AG04449 (cell line): ENCODE results near the gene UQCC2.

Experiments used
- CTCF ChIA-PET: fragments of 350-600 bp; formaldehyde crosslinking; extraction: SDS; loops from one replicate; lab custom pipeline; 2021; ENCODE audit warnings: antibody characterized with exemption; lab: Yijun Ruan, JAX
- POLR2A ChIA-PET: fragments of 400-600, 350-600 bp; formaldehyde crosslinking; extraction: SDS; loops from one replicate; lab custom pipeline; 2020; ENCODE audit warnings: antibody characterized with exemption, inconsistent platforms; lab: Yijun Ruan, JAX
- DNase-seq: peaks from one replicate; pipeline ENCODE4 v3.0.0-alpha.2; 2010; ENCODE audit warnings: low read depth, low spot score
- H3K4me3 ChIP-seq: 2 replicates; pipeline ENCODE4 v1.5.1; 2011; ENCODE audit warnings: low read depth, mild to moderate bottlenecking, control low read depth, low read length
- TF ChIP-seq, protein P1 (sequence below): IDR thresholded peaks from one replicate; pipeline ENCODE4 v1.5.1; 2011; ENCODE audit warnings: mild to moderate bottlenecking, moderate library complexity, low read length, control low read depth, inconsistent platforms; ENCODE audit not compliant: insufficient read depth; ENCODE audit errors: missing control alignments

UQCC2 gene

DNA sequence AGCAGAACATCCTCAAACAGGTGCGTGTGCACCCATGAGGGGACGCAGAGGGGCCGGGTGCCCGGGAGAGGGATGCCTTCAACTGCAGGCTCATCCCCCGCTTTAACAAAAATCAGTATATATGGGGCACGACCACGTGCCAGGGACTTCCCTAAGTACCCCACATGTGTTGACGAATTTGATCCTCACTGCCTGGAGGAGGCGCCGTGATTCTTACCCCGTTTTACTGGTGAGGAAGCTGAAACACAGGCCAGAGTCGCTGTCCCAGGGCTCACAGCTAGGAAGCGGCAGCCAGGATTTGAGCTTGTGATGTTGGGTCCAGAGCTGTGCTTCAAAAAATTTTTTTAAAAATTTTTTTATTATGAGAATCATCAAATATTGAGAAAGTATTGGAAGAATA lies 45.5 kb downstream of the UQCC2 start:
- ChIA-PET CTCF (interaction anchor here (1.6 kb wide), 1 partner anchor 35 kb away, joined by 4 read pairs; no protein-coding TSS in a partner anchor), POLR2A (no interaction called here)
- no peak for DNase-seq

DNA sequence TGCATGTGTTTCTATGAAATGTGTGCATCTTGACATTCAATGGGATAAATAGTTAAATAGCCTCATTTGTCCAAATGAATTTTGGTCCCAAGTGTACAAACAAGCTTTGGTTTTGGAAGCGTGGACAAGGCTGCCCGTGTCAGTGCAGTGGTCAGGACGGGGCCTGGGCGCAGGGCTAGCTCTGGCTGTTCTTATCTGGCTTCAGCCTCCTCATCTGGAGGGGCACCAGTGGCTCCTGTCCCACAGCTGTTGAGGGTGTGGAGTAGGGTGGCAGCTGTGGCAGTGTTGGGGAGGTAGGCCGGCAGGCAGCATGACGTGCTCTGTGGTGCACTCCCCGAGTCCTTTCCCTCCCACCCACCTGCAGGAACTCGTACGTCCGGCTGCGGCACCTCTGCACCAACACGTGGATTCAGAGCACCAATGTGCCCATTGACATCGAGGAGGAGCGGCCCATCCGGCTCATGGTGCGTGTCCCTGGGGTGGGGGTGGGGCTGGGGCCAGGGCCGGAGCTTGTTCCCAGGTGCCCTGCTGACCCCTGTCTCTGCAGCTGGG lies 46.9 kb downstream of the UQCC2 start:
- TF ChIP-seq, protein P1, sequence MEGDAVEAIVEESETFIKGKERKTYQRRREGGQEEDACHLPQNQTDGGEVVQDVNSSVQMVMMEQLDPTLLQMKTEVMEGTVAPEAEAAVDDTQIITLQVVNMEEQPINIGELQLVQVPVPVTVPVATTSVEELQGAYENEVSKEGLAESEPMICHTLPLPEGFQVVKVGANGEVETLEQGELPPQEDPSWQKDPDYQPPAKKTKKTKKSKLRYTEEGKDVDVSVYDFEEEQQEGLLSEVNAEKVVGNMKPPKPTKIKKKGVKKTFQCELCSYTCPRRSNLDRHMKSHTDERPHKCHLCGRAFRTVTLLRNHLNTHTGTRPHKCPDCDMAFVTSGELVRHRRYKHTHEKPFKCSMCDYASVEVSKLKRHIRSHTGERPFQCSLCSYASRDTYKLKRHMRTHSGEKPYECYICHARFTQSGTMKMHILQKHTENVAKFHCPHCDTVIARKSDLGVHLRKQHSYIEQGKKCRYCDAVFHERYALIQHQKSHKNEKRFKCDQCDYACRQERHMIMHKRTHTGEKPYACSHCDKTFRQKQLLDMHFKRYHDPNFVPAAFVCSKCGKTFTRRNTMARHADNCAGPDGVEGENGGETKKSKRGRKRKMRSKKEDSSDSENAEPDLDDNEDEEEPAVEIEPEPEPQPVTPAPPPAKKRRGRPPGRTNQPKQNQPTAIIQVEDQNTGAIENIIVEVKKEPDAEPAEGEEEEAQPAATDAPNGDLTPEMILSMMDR, result no peak
- no peak overlapping the region for H3K4me3 ChIP-seq
- no peak for DNase-seq
- ChIA-PET POLR2A (no interaction called here), CTCF (interaction anchor here (3.9 kb wide), 1 partner anchor 8 kb away, joined by 25 read pairs; no protein-coding TSS in a partner anchor)

More for the DNA sequence above, 45.5 kb downstream of the UQCC2 start:
- H3K4me3 ChIP-seq, result no peak overlapping the region
- TF ChIP-seq, protein P1, result no peak

DNA sequence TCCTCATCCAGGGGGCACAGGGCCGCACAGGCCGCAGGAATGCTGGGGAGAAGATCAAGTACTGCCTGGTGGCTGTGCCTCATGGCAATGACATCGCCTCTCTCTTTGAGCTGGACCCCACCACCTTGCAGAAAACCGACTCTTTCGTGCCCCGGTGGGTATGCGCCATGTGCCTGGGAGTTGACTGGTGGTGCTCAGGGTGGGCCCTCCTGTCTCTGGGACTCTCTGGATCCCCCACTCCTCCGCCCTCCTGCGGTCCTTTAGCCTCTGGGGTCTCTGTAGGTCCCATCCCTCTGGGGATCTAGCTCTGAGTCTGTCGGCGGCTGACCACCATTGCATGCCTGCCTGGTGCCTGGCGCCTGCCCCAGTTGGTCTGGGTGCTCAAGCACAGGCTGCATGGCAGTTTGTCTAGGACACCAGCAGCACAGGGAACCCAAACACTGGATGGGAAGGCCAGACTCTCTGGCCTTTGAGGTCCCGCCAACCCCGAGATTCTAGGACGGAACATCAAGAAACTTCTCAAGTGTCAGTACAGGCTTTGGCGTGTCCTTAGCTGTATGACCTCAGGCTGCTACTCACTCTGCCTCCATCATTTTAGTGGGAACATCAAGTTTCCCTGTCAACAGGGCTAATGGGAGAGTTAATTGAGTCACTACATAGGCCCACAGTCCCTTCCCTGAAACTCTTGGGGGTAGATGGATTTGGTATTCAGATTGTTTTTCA lies 47.6 kb downstream of the UQCC2 start:
- CTCF ChIA-PET, result interaction anchor here (3.9 kb wide), 1 partner anchor 9 kb away, joined by 25 read pairs; no protein-coding TSS in a partner anchor
- TF ChIP-seq, protein P1, result no peak

DNA sequence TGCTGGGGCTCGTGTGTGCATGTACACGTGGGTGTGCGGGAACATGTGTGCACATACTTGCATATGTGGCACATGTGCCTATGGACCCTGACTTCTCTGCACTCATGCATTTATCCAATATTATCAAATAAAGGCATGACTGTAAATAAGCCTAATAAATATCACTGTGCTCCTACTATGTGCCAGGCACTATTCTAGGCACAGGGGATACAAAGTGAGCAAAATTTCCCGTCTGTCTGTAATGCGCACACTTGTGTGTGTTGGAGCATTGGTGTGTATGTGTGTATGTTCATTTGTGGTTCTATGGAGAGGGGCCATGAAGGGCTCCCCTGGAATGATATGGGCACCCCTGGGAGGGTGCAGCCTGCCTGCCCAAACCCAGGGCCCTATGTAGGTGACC lies 48.5 kb downstream of the UQCC2 start:
- ChIA-PET CTCF (interaction anchor here (3.9 kb wide), 1 partner anchor 9 kb away, joined by 25 read pairs; no protein-coding TSS in a partner anchor), POLR2A (no interaction called here)
- H3K4me3 ChIP-seq, result no peak overlapping the region
- TF ChIP-seq, protein P1, result no peak
- DNase-seq, result no peak

More for the DNA sequence above, 47.6 kb downstream of the UQCC2 start:
- no peak for DNase-seq
- POLR2A ChIA-PET, result no interaction called here
- no peak overlapping the region for H3K4me3 ChIP-seq

DNA sequence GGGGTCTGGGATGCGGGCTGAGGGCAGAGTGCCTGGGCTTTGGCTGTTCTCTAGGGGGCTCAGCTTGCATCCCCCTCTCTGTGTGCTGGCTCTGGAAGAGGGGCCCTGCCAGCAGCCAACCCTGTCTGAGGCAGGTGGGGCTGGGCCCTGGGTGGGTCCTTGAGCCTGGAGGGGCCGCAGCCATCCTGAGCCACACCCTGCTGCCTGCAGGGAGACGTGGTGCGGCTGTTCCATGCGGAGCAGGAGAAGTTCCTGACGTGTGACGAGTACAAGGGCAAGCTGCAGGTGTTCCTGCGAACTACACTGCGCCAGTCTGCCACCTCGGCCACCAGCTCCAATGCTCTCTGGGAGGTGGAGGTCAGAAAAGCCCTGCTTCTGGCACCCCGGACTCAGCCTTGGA lies 49.2 kb downstream of the UQCC2 start:
- DNase-seq, result no peak
- POLR2A ChIA-PET, result interaction anchor here (0.6 kb wide), 1 partner anchor 8 kb away, joined by 4 read pairs; no protein-coding TSS in a partner anchor
- no peak overlapping the region for H3K4me3 ChIP-seq
- CTCF ChIA-PET, result interaction anchor here (0.6 to 3.9 kb wide), 2 partner anchors 10 to 409 kb away, joined by 3 to 25 read pairs; no protein-coding TSS in a partner anchor
- TF ChIP-seq, protein P1, result no peak

DNA sequence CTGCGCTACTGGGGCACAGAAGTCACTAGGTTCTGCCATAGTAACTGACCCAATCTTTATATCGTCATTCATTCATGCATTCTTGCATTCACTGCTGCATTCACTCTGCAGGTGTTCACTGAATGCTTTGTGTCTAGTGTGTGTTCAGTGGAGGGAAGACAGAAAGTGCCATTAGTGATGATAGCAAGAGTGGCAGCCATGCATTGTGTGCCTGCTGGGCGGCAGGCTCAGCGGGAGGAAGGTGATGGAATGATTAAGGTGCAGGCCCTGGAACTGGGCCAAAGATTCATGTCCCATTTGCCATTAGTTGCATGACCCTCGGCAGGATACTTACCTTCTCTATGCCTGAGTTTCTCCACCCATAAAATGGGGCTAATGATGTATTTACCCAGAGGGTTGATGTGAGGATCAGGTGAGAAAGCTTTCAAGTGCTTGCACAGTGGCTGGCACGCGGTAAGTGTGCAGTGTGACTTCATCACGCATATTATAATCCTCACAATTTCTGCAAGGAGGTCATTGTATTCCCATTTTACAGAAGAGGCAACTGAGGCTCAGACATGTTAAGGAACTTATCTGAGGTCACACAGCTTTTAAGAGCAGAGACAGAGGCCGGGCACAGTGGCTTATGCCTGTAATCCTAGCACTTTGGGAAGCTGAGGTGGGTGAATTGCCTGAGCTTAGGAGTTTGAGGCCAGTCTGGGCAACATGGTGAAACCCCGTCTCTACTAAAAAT lies 50.2 kb downstream of the UQCC2 start:
- no peak overlapping the region for H3K4me3 ChIP-seq
- no peak for DNase-seq
- TF ChIP-seq, protein P1, result no peak
- ChIA-PET CTCF (interaction anchor here (3.9 kb wide), 1 partner anchor 11 kb away, joined by 25 read pairs; no protein-coding TSS in a partner anchor), POLR2A (interaction anchor here (0.6 kb wide), 1 partner anchor 35 kb away, joined by 3 read pairs; no protein-coding TSS in a partner anchor)
